Bronchial smooth muscle cell (primary cell): ENCODE measurements around the gene DELE1. TPM values are rescaled to one million over a fixed set of nuclear protein-coding genes. Genes with fewer than 3 reads are reported as not detected.

Experiments
- total RNA-seq: library from RNA; depleted of rRNA; stranded (reverse); fragments of >200 nt; gene quantifications from 2 replicates; pipeline ENCODE4 v1.2.1, GENCODE V29; 2014

The DELE1 gene, protein sequence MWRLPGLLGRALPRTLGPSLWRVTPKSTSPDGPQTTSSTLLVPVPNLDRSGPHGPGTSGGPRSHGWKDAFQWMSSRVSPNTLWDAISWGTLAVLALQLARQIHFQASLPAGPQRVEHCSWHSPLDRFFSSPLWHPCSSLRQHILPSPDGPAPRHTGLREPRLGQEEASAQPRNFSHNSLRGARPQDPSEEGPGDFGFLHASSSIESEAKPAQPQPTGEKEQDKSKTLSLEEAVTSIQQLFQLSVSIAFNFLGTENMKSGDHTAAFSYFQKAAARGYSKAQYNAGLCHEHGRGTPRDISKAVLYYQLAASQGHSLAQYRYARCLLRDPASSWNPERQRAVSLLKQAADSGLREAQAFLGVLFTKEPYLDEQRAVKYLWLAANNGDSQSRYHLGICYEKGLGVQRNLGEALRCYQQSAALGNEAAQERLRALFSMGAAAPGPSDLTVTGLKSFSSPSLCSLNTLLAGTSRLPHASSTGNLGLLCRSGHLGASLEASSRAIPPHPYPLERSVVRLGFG
- 27.6 and 33.1 TPM in 2 replicates for total RNA-seq

DNA sequence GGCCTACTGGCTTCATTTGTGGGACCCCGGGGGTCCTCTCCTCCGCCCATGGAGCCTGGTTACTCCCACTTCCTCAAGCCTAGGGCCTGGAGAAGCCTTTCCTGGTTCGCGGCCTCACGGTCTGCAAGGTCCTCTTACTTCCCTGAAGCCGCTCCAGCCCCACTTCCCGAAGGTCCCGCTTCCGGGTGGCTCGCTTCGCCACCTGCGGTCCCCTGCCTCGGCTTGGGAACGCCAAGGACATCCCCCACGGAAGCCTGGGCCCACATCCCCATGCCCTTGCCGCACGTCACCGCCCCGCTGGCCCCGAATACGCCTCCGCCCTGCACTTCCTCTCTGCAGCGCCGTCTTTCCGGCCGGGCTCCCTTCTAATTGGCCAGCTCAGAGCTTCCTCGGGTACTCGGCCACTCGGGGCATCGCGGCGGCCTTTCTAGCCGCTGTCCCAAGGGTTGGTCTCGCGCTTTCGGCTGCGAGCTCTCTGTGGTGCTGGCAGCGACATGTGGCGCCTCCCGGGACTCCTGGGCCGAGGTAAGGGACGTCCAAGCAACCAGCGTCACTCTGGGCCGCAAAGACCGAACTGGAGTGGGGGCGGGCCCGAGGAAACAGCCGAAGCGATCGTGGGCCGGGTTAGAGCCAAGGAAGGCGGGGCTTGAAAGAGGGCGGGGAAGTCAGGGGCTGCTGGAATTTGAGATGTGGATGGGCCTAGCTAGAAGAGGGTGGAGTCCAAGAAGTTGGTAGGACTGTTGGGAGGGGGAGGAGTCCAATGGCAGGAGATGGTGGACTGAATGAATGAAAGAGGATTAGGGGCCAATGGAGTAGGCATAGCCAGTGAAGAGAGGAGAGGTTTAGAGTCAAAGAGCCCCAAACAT is at the start of gene DELE1:
Gene DELE1 (plus strand): TSS at position 424 of the 866 bp plus-strand sequence. CDS start 71 bp downstream, at position 495.

DNA sequence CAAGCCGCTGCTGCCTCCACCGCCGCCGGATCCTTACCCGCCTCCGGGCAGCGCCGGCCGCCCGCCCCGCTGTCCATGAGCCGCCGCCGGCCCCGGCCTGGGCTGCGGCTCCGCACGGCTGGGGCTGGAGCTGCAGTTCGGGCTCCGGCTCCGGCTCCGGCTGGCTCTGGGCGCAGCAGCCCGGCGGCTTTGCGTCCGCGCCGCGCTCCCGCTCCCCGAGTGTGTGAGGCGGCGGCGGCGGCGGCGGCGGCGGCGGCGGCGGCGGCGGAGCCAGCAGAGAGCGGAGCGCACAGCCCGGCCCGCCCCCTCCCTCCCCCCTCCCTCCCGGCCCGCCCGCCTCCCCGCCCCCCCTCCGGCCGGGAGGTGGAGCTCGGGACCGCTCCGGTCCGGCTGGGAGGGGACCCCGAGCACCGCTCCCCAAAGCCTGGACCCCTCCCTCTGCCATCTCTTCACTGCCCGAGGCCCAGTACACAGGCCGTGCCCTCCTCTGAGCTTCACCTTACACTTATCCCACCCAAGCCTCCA is 45.4 kb upstream of the DELE1 start, which contains the start of gene PCDH1:
Gene PCDH1 (minus strand): TSS at position 225 of the 525 bp plus-strand sequence. CDS start 148 bp downstream, at position 77.

DNA sequence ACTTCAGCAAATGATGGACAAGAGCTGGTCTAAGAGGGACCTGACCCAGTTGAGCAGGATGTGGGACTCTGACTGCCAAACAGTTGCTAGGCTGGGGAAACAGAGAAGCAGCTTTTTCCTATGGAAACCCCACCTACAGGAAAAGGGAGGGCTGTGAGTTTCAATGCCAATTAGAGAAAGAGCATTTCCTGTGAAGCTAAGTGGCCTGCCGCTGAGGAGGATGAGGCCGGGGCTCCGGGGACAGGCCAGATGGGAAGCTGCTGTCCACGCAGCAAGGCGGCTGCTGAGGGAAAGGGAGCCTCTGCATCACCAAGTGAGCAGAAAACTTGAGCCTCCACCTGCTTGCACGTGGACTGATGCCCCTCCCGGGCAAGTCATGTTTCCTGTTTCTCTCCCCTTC is 34.4 kb downstream of the DELE1 start, which contains the start of gene PCDH12:
Gene PCDH12 (minus strand): TSS at position 90 of the 400 bp plus-strand sequence. CDS start 351 bp downstream, outside the sequence.

DNA sequence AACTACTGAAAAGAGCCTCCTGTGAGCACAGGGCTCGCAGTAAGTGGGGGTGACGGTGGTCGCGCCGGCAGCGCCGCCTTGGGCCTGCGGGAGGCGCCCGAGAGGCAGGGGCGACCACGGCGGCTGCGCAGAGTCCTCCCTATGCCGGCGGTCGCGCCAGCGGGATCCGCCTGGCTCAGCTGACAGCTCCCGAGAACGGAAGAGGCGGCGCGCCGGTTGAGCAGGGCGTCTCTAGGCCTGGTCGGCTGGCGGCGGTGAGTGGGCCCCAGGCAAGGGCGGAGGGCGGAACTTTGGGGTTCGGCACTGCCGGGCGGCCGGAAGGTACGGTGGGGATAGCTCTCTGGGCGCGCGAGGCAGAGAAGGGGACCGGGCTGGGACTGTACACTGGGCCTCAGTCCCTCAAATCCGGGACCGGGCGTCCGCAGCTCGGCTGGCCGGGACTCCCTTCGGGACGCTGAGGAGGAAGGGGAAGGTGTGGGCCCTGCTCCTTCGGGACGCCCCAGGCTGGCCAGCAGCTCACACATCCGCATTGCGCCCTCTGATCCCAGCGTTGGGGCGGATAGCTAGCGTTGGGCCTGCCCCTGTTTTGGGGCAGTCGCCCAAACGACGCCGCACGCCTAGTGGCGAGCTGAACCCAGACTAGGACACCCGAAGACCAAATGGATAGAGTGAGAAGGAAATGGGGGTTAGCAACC is 45.4 kb downstream of the DELE1 start, which contains the start of gene RNF14:
Gene RNF14 (plus strand): TSS at position 192 of the 695 bp plus-strand sequence. CDS start 4,484 bp downstream, outside the sequence.

Other genes starting within 250 kb of the DELE1 start
- 2.8 and 3.5 TPM in 2 replicates for gene ARAP3, start 241.6 kb upstream of the DELE1 start, total RNA-seq
- gene PCDH1, start 45.5 kb upstream of the DELE1 start, total RNA-seq = under 0.01 and 0.26 TPM in 2 replicates
- under 0.01 TPM in 1 of 2 replicates, not detected in the other for gene PCDH12, start 34.3 kb downstream of the DELE1 start, total RNA-seq
- 42.4 and 54.2 TPM in 2 replicates for gene RNF14, start 45.2 kb downstream of the DELE1 start, total RNA-seq
- 78.0 and 86.1 TPM in 2 replicates for gene GNPDA1, start 89.2 kb downstream of the DELE1 start, total RNA-seq
- gene NDFIP1, start 184.9 kb downstream of the DELE1 start, total RNA-seq = 25.2 and 36.1 TPM in 2 replicates